ENCODE measurements around the gene SPCS2.
A peak's percentile ranks its signal among the peaks of the same experiment; 100 is the strongest.
"Not testable (repeated sequence)": the region's sequence is repeated elsewhere in the genome, so short reads cannot be mapped to it uniquely, and the experiment has no call there.

SPCS2 gene

DNA sequence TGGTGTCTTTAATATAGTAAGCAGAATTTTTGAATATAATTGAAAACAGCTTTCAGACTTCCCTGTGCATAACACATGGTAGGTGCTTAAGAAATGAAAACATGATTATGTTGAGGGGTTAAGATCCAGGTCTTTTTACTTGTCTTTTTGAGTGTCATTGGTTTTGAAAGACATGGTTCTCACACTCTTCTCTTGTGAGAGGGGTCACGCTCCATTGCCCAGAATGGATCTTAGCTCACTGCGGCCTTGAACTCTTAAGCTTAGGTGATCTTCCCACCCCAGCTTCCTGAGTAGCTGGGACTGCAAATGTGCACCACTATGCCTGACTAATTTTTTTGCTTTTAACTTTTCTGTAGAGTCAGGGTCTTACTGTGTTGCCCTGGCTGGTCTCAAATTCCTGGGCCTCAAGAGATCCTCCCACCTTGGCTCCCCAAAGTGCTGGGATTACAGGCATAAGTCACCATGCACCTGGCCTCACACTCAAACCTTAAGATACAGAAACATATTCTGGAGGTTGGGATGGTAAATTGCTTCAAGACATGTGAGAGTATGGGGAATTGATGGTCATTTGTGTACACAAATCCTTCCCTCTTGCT lies 1.4 kb downstream of the SPCS2 start:
- DNase-seq, result no peak

DNA sequence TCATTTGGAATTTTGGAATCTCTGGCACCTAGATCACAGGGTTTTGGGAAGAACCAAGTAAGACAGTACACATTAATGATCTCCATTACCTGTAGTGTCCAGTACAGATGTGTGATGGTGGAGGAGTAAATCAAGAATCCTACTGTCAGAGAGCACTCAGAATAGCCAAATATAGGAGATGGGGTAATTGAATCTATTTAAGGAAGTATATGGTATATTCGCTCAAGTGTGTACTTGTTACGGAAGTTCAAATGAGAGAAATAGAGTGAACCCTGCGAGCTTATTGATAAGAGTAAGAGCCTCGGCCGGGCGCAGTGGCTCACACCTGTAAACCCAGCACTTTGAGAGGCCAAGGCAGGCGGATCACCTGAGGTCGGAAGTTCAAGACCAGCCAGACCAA lies 2.2 kb downstream of the SPCS2 start:
- no peak for DNase-seq

DNA sequence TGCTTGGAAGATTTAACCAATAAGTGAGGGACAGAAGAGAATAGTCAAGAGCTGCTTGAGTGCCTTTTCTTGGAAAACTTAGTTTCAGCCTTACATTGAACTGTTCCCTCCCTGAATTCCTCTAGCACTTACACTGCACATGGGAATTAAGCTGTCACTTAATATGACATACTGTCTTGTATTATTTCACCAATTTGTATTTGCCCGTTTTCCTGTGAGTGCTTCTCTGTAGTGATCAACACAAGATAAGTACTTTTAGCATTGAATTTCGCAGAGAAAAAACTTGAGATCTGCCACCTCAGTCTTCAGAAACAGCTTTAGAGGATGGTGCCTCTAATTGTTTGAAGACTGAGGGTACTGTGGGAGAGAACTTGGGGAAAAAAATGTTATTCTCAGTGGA lies 3.7 kb downstream of the SPCS2 start:
- no peak for DNase-seq

DNA sequence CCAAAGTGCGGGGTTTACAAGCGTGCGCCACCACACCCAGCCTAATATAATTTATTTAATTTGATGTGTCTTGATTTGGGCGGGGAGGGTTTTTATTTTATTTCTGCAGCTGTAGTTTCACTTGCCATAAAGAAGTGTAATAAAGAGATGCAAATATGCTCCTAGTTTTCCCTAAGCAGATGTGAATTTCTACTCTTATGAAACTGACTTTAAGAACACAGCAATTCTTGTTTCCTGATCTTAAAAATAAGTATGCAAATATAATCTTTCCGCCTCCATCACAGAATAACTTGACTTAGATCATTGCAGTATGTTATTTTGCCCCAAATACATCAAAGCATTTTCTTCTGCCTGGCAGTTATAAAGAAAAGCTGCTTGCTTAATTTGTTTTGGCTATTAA lies 4.4 kb downstream of the SPCS2 start:
- no peak for DNase-seq

DNA sequence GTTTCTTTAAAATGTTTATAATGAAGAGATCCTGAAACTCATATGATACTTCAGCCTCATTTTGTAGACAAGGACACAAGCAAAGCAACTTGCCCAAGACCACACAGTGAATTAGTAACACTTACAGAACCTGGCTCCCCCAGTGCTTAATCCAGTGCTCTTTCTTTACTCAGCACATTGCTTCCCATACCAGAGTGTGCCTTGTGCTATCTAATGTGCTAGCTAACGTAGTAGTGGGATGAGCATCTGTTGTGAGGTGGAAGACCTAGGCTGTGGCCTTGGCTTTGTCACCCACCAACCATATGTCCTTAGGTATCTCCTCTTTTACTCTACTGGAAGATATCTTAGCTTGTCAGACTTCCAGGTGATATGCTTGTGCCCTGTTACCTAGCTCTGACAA lies 5.1 kb downstream of the SPCS2 start:
- no peak for DNase-seq

DNA sequence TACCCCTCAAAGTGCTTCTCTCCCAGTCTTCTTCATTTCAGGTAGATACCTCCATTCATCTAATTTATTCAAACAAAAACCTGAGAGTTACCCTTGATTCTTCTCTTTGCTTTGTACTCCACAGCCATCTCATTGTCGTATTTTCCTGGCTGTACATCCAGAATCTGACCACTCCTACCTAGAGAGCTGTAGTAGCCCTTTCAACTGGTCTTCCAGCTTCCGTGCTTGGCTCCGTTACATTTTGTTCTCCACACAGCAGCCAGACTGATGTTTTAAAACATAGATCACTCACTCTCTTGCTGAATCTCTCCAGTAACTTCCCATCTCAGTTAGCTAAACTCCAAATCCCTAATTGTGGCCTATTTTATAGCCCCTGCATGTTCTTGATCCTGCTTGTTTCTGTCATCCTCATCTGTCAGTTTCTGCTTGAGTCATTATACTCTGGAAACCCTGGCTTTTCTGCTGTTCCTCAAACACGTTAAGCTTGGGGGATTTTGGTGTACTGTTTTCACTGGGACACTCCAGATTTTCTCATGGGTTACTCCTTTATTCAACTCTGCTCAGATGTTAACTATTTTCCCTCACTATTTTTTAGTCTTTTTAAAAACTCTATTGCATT lies 7.4 kb downstream of the SPCS2 start:
- DNase-seq, result no peak

DNA sequence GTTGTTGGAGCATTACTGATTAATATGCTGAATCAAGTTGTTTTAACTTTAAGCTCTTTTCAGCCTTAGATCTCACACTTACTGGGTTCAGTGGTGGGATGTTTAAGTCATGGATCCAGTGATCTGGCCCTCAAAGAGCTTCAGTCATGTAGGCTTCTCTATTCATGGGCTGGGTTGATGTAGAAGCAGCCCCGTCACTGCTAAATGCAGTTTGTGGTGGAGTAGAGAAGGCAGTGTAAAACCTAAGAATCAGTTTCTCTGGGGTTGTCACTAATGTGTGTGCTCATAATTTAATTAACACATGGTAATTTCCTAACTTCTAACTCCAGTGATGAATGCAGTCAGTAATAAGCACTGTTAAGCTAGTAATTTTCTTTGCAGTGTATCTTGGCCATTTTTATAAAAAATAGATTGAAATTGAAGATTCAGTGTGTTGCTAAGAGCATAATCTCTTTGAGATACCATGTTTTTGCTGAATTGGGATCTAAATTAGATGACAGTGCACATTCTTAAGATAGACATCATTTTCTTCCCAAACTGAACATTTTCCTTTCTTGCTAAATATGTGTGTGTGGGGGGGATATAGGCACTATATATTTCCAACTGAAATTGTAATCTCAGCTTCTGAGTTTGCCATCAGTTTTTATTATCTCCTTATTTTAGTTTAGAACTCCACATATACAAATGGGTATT lies 9.0 kb downstream of the SPCS2 start:
- no peak for DNase-seq

DNA sequence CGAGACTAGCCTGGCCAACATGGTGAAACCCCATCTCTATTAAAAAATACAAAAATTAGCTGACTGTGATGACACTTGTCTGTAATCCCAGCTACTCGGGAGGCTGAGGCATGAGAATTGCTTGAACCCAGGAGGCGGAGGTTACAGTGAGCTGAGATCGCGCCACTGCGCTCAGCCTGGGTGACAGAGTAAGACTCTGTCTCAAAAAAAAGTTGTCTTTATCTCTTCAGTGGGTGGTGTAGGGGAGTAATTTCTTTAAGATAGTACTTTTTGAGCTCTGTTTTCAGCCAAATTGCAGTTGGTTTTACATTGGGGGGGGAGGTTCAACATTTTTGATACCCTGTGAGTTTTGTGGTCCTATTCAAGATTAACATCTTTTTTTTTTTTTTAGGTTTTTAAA lies 11.1 kb downstream of the SPCS2 start:
- DNase-seq, result not testable (repeated sequence)

DNA sequence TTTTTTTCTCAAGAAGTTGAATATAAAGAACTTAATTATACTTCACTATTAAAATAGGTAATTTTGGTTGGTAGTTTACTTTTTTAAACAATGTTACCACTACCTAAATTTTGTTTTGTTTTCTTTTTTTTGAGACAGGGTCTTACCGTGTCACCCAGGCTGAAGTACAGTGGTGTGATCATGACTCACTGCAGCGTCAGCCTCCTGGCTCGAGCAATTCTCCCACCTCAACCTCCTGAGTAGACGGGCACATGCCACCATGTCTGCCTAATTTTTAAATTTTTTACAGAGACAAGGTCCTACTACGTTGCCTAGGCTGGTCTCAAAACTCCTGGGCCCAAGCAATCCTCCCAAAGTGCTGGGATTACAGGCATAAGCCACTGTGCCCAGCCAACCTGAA lies 17.6 kb downstream of the SPCS2 start:
- DNase-seq, result no peak

DNA sequence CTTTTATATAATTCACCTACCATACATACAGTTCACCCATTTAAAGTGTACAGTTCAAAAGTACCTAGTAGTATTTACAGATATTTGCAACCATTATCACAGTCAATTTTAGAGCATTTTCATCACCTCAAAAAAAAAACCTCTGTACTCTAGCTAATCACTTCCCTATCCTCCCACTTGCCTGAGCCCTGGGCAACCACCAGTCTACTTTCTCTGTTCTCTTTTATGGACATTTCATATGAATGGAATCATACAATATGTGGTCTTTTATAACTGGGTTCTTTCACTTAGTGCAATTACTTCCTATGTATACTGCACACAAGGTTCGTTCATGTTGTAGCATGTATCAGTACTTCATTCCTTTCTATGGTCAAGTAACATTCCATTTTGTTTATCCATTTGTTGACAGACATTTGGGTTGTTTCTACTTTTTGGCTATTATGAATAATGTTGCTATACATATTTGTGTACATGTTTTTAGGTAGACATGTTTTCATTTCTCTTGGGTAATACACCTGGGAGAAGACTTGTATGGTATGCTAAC lies 21.9 kb downstream of the SPCS2 start:
- no peak for DNase-seq

DNA sequence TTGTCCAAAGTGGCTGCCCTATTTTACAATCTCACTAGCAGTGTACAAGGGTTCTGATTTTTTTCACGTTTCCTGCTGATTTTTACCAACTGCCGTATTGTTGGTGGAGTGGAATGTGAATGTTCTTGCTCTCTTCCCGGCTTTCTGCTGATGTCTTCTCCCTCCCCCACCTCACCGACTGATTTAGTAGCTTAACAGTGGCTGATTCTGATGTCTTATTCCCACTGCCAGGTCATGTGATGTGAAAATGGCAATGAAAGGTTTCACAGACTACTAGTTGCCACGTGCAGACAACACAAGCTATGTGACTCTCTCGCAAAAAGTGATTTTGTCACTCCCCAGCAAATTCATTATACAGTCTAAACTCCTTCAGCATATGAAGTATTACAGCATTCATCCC lies 22.4 kb downstream of the SPCS2 start:
- DNase-seq, result no peak

DNA sequence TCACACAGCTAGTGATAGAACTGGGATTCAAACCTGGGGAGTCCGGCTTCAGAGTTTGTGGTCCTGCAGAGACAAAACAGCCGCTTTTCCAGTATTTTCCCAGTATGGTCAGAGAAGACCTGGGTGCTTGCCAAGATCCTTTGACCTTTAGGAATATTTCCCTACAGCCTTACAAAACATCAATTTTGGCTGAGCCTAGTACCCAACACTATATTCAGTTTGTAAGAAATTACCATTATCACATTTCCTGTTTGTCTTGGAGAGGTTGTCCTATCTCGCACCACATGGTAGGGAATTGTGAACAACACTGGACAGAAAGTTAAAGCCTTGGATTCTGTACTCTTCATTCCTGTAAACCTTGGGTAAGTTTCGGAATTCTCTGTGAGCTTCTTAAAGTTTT lies 29.0 kb downstream of the SPCS2 start:
- no peak for DNase-seq

DNA sequence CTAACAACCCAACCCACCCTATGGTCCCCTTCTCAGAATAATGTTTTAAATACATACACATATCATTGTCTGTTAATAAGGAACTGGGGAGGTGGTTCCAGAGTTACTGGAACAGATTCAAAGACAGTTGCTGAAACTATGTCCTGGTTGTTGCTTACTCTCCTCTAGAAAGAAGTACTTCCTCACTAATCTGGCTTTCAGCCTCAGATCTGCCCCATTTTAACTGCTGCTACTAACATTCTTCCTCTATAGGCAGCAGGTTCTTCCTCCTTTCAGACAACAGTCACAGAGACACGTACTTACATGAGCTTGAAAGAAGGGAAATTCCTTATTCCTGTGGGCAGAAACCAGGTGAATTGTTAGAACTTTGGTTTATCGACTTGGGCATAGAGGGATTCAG lies 31.6 kb downstream of the SPCS2 start:
- DNase-seq, result no peak

DNA sequence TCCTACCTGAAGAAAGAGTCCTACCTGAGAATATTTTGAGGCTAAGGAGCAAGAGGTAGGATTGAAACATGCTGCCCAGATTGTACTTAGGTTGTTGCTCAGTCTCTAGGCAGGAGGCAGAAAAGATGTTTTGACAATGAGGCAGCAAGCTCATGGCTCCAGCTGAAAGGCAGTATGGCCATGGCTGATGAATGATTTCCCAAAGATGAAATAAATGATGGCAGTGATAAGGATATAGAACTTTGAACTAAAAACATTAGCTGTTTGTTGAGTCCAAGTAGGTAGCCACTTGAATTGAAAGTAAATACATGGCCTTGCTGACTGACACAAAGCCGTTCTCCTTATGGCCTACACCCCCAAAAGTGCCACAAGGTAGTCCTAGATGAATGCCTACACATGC lies 32.8 kb downstream of the SPCS2 start:
- DNase-seq, result no peak

DNA sequence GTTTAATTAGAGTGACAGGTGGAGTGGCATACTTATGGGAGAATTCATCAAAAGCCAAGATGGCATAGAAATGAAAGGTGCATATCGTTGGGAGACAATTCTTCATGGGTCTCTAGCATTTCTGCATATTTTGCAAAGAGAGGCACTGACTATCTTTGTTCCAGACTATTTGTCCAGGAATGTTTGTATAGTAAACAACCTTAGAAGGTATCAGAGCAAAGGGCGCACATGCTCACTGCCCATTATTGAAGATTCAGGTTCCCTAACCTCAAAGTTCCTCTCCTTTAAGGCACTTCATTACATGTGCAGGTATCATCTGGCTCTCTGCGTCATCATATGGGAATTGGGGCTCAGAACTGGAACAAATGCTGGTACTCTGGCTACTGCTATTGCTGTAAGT lies 35.0 kb downstream of the SPCS2 start:
- DNase-seq, result no peak

DNA sequence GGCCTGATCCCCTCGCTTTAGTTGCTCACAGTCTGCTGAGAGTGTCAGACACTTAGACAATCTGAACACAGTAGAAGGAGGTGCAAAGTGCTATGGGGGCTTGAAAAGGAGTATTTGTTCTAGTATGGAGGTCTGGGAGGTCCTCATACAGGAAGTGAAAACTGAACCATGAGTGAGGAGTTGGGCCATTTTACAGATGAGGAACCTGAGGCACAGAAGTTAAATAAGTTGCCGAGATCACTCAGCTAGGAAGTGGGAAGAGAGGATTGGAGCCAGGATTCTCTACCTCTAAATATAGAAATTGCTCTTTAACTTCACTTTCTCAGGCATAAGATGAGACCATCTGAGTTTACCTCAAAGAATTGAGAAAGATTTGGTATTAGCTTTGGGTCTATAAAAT lies 35.7 kb downstream of the SPCS2 start:
- no peak for DNase-seq

DNA sequence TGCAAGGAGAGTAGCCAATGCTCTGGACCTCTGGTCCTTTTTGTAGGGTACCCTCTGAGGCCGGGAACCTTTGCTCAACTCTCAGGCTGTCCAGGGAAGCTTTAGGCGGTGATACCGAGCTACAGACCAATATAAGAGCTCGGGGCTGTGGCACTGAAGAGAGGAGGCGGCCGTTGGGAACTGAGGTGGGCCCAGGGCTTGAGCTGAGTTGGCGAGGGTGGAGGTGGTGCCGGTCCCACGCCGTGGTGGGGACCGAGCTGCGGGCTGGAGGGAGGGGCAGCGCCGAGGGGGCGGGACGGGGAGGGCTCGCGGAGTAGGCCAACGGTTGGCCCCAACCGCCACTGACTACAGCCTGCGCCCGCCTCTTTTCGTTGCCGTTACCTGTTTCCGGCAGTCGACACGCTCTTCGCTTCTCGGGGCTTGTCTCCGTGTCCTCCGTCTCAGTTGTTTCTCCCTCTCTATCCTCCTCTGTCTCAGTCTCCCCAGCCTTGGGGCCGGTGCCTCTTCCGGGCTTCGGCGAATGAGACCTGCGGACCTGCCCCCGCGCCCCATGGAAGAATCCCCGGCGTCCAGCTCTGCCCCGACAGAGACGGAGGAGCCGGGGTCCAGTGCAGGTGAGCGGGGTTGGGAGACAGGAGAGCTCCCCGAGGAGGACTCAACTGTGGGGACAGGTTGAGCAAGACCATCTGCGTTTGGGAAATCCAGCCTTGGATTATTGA lies 39.6 kb downstream of the SPCS2 start, which contains the start of gene NEU3:
TSS of gene NEU3 (plus strand) at position 393 of the 719 bp plus-strand sequence. CDS start at position 521, 128 bp downstream.
- DNase-seq, result peak; percentile 44

DNA sequence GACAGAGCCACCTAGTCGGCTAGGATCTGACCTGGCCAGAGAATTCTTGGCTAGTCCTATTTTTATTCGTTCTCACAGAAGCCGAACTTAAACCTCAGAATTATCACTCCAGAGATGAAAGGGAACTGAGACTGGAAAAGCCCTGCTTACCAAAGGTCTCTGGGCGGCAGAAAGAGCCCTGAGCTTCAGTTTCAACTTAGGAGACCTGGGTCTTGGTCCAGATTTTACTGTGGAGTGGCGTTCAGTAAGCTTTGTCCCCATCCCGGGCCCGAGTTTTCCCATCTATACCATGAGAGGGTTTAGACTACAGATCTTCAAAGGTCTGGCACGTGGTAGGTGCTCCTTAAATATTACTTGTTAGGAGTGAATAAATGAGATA lies 40.2 kb downstream of the SPCS2 start:
- DNase-seq, result no peak

DNA sequence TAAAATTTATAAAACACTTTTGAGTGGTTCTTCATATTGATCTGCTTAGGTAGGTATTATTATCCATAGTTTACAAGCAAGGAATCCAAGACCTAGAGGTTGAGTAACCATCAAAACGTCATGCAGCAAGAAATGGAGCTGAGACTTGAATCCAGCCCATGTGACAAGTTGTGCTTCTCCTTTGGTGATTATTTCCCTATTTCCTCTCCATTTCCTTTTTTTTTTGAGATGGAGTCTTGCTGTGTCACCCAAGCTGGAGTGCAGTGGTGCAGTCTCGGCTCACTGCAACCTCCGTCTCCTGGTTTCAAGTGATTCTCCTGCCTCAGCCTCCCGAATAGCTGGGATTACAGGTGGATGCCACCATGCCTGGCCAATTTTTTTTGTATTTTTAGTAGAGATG lies 41.1 kb downstream of the SPCS2 start:
- not testable (repeated sequence) for DNase-seq

DNA sequence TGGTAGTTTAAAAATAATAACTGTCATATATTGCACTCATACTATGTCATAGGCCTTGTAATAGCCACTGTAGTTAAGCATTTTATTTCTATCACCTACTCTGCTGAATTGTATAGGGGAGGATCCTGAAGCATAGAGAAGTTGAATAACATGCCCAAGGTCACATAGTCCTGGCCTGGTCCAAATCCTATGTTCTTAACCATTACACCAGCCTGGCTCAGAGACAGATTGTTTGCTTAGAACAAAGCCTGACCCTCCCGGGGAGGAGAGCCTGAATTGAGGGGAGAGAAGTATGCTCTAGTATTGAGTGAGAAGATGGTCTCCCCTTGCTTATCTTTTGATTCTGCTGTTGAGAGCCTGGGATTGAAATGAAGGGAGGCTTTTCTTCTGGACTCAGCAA lies 41.9 kb downstream of the SPCS2 start:
- DNase-seq, result no peak

DNA sequence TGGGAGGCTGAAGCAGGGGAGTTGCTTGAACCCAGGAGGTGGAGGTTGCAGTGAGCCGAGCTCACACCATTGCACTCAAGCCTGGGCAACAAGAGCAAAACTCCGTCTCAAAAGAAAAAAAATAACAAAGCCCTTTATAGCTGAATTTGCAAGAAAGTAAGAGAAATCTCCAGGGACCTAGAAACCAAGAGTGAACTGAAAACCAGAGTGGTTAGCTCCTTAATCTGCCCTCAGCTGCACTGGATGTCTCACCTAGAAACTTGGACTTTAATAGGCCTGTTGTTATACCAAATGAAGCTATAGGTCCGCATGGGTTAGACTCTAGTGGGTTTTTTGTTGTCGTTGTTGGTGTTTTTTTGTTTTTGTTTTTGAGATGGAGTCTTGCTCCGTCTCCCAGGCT lies 43.8 kb downstream of the SPCS2 start:
- DNase-seq, result no peak

DNA sequence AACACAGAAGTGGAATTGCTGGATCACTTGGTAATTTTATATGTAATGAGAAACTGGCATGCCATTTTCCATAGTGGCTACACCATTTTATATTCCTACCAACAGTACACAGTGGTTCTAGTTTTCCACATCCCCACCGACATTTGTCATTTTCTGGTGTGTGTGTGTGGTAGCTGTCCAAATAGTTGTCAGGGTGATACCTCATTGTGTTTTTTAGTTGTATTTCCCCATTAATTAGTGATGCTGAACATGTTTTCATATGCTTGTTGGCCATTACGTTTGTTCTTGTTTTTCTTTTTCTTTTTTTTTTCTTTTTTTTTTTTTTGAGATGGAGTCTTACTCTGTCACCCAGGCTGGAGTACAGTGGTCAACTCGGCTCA lies 51.9 kb downstream of the SPCS2 start:
- no peak for DNase-seq

DNA sequence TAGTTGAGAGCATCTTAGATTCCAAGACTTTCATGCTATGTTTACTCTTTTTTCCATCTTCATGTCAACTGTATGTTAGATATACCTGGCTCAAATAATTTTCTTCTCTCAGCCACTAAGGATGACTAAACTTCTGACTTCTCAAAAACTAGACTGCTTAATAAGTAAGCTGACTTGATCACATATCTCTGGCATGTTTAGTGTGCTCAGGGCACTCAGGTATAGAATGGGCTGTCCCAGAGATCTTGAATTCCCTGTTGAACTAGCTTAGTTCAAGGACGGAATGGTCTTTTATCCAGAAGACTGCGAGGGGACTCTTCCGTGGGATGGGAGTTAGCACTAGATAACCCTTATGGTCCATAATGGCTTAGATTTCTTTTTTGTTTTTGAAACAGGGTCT lies 52.6 kb downstream of the SPCS2 start:
- DNase-seq, result no peak

DNA sequence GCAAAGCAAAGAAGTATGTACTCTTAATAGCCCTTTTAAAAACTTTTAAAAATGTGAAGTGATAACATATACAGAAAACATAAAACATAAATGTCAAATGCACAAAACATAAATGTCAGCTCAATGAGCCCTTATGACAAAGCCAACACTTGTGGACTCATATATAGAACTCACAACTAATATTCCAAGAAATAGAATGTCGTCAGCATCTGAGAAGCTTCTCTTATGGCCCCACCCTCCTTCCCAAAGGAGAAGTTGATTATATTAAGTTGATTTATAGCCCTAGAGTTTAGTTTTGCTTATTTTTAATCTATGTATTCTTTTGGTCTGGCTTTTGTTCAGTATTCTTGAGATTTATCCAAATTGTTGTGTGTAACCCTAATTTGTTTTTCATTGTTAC lies 53.5 kb downstream of the SPCS2 start:
- no peak for DNase-seq

Data from amniotic stem cell (primary cell).